SKM-1 (cell line): Measurements from ENCODE around the gene DDX1.

Experiments
- DNase-seq: peaks from one replicate; lab custom pipeline; 2025; ENCODE audit not compliant: unreplicated experiment; lab: John Stamatoyannopoulos, UW

DDX1 gene

GRCh38 chr2:15660491-15661294, 69.0 kb downstream of the DDX1 start:
- DNase-seq, result no peak

DNA sequence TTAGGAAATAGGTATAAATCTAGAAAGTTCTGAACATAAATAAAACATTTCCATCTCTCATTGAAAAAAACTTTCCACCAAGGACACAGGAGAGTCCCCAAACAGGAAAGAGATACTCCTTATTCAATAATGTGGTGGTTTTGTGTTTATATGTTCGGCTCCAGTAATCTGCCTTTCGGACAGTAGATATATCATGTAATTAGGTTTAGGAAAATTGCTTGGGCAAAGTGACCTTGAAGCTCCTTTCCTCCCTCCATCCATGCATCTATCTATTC, 69.6 kb downstream of the DDX1 start:
- DNase-seq, result no peak

DNA sequence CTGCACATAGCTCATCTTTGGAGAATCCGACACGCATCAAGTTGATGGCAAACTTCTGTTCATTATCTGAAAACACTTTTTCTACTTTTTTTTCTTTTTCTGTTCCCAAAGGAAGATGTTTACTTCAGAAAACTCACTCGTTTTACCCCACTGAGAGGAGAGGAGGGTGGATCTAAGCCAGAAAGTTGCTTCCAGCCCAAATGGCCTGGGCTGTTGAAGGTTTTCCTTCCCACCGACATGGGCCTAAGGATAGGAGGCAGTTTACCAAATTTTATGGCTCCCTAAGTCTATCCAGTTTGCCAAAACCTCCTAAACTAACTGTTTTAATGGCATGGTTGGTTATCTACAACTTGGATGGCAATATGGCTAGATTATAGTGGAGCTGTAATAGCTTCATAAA, 70.4 kb downstream of the DDX1 start:
- DNase-seq, result no peak

DNA sequence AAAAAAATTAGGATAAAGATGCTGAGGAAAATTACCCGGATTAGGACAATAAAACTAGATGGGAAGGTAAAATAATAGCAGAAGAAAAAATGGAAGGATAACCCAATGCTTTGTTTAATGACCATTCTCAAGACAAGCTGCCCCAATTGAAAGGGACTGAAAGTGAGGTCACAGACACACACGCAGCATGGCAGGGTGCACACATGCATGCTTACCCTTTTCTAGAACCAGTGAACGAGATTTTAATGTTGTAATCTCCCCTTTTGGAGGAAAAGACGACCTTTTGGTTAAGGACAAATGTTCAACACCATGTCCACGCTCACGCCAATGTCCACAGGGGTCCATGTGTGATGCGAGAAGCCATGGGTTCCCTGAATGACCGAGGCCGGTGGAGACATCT, 70.9 kb downstream of the DDX1 start:
- no peak for DNase-seq

DNA sequence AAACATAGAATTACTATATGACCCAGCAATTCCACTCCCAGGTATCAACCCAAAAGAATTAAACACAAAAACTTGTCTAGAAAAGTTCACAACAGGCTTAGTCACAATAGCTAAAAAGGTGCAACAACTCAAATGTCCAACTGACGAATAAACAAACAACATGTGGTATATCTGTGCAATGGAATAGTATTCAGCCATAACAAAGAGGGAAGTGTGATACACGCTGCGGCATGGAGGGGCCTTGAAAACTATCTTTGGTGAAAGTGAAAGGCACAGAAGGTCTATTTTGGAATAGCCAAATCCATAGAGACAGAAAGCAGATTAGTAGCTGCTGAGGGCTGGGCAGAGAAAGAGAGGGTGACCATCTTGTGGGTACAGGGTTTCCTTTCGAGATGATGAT, 72.1 kb downstream of the DDX1 start:
- DNase-seq, result no peak

GRCh38 chr2:15664273-15665066, 72.8 kb downstream of the DDX1 start:
- DNase-seq, result no peak

- no peak for DNase-seq
Measured at GRCh38 chr2:15665067-15665942, 73.6 kb downstream of the DDX1 start.

GRCh38 chr2:15665943-15666460, 74.3 kb downstream of the DDX1 start:
- DNase-seq, result no peak

DNA sequence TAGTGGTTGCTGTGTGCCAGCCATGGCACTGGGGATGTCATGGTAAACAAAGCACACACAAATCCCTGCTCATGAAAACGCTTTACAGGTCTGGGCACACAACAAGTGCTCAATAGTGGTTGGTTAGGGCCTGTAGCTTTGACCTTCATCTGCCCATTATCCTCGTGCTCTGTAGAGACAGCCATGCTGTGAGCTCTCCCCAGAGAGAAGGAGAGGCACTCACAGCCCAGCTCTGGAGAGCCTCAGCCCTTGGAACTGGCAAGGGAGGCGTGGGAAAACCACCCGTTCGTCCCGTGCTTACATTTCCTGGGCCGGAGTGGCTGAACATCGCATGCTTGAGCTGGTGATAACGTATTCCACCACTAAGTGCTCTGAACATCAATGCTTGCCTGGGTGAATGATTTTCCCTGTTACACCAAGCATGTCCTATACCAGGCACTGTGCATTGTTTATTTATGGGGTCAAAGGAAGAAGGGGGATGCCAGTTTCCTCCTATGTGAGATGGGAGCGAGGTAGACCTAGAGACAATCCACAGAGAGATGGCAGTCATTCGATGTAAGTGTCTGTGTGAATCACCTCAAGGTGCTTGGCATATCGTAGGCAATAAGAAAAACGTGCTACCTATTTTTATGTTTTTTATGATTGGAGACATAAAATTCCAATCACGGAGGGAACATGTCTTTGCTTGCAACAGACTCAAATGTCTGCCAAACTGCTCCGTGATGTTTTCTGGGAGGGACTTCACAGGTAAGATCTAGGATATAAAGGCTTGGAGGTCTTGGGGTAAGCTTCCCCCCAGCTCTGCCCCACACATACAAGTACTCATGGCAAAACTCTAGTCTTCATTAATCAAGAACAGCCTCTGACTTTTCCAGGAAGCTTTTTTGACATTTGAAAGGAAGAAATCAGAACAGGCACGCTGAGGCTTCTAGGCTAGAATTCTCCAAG, 75.5 kb downstream of the DDX1 start:
- no peak for DNase-seq

DNA sequence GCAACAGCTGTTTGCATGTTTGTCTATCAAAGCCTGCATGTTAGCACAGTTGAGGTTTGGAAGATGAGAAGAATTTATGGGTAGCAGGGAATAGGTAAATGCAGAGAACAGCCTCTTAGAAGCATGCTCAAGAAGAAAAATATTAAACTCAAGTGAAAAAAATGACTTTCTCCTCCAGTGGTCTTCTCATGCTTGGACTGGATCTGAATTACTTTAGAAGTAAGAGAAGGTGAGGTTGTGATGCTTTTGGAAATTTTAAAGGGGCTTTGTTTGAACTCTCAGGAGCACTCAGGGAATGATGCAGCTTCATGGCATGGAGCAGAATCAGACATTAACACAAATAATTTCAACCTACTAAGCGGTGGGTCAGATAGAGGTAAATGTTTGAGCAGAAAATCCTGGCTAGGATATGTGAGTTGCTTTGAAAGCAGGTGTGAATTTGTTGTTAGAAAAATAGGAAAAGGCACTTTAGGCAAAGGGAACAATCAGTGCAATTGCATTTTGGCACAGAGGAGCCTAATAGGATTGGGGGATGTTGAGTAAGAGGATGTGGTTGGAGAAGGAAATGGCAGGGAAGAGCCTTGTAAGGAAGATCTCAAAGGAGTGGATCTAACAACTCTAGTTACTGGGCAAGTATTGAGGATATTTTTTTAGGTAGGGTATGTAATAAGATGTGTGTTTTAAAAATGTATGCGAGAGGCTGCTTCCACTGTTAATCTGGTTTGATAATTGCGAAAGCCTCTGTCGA, 76.3 kb downstream of the DDX1 start:
- no peak for DNase-seq

DNA sequence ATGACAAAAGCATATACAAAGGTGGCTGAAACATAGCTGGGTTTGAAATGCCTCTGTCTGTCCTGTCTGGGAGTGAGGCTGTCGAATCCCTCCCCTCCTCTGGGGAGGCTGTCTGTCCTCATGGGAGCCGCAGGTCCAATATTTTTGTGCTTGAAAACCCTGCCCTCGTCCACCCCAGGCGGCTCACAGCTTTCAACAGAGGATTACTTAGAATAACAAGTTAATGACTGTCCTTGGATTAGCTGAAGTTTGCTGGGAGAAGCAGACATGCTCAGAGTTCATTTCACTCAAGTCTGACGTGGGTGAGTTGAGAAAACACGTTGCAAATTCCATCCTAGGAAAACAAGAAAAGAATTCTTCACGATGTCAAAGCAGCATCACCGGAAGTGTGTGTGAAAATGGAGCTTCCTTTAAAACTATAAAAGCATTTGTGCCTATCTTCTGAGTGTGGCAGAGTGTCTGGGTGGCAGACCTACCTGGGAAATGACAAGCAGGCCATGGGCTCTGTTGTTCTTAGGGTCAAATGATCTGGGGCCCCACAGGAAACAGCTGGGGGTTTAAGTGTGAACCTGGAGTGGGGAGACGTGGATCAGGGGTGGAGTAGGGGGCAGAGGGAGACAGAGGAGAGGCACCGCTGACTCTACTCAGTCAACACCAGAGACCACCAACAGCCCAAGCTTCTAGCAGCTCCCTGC, 77.1 kb downstream of the DDX1 start:
- DNase-seq, result no peak

DNA sequence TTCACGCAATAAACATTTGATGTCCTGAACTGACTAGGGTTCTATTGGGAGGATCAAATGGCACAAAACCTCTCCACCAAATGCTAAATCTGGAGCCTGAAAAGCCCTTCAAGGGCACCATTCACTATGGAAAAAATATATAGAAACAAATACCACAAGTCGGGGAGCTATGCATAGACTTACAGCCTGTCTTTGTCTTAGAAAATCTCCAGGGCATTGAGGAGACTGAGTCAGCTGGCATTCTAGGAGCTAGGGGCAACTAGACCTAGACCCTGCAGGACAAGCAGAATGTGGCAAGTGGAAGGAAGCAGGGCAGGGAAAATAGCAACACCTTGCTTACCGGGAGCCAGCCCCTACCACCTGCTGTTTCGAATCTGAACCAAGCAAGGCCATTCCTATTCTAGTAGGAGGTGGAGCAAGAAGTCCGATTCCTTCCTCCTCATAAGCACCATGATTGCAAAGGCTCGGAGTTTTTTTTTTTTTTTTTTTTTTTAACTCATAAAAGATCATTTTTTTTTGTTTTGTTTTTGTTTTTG, 77.8 kb downstream of the DDX1 start:
- DNase-seq, result no peak

DNA sequence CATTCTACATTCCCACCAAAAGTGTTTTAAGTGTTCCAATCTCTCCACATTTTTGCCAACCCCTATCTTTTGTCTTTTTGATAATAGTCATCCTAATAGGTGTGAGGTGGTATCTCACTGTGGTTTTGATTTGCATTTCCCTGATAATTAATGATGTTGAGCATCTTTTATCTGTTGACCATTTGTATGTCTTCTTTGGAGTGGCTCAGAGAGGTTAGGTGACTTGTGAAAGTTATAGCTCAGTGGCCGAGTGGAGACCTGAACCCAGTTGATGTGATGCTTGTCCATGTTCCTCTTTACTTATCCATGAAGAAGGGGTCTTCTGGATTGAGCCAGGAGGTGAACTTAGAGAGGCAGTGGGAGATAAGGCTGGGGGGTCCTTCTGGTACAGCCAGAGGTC, 78.8 kb downstream of the DDX1 start:
- DNase-seq, result no peak

DNA sequence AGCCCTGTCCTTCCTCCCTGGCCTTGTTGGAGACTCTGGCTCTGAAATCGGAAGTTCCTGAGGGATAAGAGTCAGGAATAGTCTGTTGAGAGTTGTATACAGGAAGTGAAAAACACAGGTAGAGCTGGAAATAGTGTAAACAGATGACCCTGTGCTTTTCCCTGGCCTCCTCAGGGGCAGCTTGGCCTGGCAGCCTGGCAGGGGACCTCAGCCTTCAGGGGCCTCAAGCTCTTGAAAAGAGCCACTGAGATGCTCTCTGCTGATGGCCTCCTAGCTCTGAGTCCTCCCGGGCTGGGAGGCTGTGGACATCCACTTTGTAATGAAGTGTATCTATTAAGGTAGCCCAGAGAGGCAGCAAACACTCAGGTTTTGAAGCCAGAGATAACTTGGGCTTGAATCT, 79.3 kb downstream of the DDX1 start:
- DNase-seq, result no peak

- no peak for DNase-seq
Measured at GRCh38 chr2:15671409-15671808, 79.7 kb downstream of the DDX1 start.

- DNase-seq, result no peak
Measured at GRCh38 chr2:15671842-15672815, 80.5 kb downstream of the DDX1 start.
